Adrenal gland (tissue), 5 donors: ENCODE results near the gene LAMA2.

Source experiments
- POLR2A ChIP-seq, 2 donors: fragments of 450-650 bp; IDR thresholded peaks; one replicate each; pipeline ENCODE4 v1.6.1; 2017; ENCODE audit warnings: antibody characterized with exemption in 2 of 2, mild to moderate bottlenecking in 2 of 2, moderate library complexity in 1 of 2
- TF ChIP-seq, protein P1 (sequence below), 6 experiments: fragments of 450-650 bp in 4 of 6; fragments of 200-600 bp in 2 of 6; sonication (generic) in 1 of 6; IDR thresholded peaks; 1 replicate in 5 of 6; 2 replicates in 1 of 6; pipeline versions ENCODE4 v1.5.1 to v1.8.0; 2016 to 2021; ENCODE audit warnings: antibody characterized with exemption in 6 of 6, mild to moderate bottlenecking in 2 of 6, moderate library complexity in 1 of 6
- donor health status: DM: no; HTN: no; CAD: no.

DNA sequence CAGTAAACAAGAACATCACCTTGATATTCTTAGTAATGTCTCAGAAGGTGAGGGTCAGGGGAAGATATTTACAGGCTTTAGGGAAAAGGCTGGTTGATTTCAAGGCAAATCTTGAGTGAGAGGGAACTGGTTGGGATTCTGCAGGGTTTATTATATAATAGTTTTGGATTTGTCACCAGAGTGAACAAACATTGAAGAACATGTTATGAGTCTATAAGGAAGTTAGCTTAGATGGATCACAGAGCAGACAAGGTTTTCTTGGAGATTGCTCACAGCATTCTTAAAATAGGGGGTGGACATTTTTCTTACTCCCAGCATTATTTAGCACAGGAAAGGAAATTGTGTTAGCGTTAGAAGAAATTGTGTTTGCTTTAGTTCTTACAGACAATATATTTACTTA is 324.9 kb downstream of the LAMA2 start:
- TF ChIP-seq, protein P1, sequence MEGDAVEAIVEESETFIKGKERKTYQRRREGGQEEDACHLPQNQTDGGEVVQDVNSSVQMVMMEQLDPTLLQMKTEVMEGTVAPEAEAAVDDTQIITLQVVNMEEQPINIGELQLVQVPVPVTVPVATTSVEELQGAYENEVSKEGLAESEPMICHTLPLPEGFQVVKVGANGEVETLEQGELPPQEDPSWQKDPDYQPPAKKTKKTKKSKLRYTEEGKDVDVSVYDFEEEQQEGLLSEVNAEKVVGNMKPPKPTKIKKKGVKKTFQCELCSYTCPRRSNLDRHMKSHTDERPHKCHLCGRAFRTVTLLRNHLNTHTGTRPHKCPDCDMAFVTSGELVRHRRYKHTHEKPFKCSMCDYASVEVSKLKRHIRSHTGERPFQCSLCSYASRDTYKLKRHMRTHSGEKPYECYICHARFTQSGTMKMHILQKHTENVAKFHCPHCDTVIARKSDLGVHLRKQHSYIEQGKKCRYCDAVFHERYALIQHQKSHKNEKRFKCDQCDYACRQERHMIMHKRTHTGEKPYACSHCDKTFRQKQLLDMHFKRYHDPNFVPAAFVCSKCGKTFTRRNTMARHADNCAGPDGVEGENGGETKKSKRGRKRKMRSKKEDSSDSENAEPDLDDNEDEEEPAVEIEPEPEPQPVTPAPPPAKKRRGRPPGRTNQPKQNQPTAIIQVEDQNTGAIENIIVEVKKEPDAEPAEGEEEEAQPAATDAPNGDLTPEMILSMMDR (IDR thresholded peaks at IDR 0.05): no peak
- no peak for TF ChIP-seq POLR2A (IDR thresholded peaks at IDR 0.05)
